Fibroblast of lung (primary cell): ENCODE data around the gene FHIT.

Experiments used
- EZH2 ChIP-seq: IDR thresholded peaks from 2 replicates; pipeline ENCODE4 v1.5.1; 2012; ENCODE audit warnings: low read length, control low read depth, mild to moderate bottlenecking; ENCODE audit errors: missing control alignments
- TF ChIP-seq, protein P1 (sequence below), 2 donors: IDR thresholded peaks in 1 of 2; conservative IDR thresholded peaks in 1 of 2; 1 replicate in 1 of 2; 2 replicates in 1 of 2; pipeline ENCODE4 v1.5.1; 2011 to 2012; ENCODE audit warnings: low read length in 2 of 2, control low read depth in 1 of 2, inconsistent platforms in 1 of 2, low read depth in 1 of 2, mild to moderate bottlenecking in 1 of 2

DNA sequence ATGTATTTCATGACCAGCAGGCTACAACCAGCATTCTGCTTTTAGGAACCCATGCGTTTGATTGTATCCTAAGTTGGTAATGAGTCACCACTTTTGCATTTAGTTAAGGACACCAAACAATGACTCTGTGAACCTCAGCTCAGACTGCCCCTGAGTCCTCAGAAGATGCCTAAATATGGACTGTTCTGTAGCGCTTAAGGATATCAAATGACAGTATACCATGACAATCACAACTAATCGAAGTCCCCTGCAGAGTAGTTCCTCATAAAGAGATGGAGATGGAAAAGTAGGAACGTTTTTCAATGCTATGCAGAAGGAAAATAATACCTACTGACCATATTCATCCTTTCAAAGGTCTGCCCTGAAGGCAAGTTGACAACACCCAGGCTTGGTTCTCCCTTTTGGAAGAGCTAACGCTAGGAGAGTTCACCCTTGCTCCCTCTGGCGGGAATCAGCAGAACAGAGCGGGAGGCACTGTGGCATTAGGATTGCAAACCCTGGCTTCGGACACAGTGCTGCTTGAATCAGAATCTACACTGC lies 508.6 kb downstream of the FHIT start:
- TF ChIP-seq, protein P1, sequence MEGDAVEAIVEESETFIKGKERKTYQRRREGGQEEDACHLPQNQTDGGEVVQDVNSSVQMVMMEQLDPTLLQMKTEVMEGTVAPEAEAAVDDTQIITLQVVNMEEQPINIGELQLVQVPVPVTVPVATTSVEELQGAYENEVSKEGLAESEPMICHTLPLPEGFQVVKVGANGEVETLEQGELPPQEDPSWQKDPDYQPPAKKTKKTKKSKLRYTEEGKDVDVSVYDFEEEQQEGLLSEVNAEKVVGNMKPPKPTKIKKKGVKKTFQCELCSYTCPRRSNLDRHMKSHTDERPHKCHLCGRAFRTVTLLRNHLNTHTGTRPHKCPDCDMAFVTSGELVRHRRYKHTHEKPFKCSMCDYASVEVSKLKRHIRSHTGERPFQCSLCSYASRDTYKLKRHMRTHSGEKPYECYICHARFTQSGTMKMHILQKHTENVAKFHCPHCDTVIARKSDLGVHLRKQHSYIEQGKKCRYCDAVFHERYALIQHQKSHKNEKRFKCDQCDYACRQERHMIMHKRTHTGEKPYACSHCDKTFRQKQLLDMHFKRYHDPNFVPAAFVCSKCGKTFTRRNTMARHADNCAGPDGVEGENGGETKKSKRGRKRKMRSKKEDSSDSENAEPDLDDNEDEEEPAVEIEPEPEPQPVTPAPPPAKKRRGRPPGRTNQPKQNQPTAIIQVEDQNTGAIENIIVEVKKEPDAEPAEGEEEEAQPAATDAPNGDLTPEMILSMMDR (conservative IDR thresholded peaks at IDR 0.05 in 1 of 2, IDR thresholded peaks at IDR 0.05 in 1 of 2; ENCODE audit: low read depth in 1 of 2, low read length in 2 of 2) = peak; percentile 16 to 56
- TF ChIP-seq EZH2 = no peak
